ENCODE data around the gene CDC25A.

CDC25A gene

GRCh38 chr3:48140936-48141603, 47.1 kb downstream of the CDC25A start:
- DNase-seq, result no peak

GRCh38 chr3:48140336-48140757, 47.9 kb downstream of the CDC25A start:
- no peak for DNase-seq

GRCh38 chr3:48137425-48137999, 50.7 kb downstream of the CDC25A start:
- no peak for DNase-seq

DNA sequence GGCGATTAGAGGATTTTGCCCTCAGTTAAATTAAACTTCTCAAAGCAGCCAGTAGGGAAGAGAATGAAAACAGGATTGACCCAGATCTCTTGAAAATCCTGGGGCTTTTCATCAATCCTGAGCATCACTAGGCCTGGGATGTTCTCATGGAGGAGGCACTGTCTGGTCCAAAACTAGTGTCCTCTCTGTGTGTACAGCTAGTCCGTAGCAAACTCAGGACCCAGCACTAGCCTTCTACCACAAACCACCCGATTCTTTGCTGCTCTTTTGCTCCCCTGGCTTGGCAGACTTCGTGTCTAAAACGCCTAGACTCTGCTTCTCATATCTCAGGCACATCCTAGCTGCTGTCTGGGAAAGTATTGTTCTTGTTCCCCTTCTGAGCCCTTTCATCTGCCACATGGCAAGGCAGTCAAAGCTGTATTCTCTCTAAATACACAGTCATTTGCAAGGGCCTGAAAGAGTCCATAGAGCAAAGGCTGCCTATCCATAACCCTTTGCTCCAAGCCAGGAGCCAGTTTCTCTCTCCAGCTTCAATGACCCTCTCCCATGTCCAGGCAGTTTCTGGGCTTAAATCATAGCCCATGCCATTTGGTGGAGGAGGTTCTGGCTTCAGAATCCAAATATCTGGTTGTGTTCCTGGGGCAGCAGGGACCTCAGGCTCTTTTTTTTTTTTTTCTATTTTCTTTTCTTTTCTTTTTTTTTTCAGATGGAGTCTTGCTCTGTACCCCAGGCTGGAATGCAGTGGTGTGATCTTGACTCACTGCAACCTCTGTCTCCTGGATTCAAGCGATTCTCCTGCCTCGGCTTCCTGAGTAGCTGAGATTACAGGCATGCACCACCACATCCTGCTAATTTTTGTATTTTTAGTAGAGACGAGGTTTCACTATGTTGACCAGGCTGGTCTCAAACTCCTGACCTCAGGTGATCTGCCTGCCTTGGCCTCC, 52.4 kb downstream of the CDC25A start:
- no peak for DNase-seq

DNA sequence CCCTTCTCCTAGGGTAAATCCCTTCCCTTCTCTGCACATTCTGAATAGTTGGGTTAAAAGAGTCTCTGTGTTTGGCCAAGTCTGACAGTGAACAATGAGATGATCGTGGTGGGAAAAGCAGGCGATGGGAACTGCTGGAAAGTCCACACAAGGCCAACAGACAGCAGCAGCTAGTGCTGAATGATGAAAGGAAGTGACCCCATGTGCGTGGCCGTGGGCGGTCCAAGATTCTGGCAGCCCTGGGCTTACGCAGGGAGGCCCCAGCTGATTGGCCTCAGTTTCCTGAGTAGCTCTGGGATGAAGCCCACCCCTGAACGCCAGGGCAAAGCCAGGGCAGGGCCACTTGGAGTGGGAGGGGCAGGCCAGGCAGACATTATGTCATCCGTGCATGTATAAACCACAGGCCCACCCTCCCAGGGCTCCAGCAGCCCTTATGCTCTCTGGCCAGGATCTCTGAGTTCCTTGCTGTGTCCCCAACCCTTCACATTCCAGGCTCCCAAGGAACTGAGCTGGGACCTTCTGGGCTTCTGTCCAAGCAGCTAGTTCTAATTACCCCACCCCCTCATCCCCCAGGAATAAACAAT, 57.8 kb downstream of the CDC25A start:
- DNase-seq, result no peak

DNA sequence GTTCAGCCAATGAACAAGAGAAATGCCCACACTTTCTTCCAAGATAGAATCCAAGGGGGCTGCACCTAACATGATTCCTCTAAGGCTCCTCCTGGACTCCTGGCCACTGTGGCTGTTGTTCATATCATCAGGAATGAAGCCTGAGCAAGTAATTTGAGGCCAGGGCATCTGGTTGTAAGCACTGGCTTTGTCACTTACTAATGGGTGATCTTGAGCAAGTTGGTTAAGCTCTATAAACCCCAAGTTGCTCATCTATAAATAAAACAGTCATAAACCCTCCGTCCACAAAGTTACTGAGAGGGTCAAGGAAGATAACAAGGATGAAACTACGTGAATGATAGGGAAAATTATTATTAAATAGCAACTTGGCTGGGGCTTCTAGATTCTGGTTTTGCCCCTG, 58.3 kb downstream of the CDC25A start:
- DNase-seq, result no peak

- no peak for DNase-seq
These were observed 59.4 kb downstream of the CDC25A start for GRCh38 chr3:48128774-48129173.

- DNase-seq, result no peak
These were observed 62.2 kb downstream of the CDC25A start for GRCh38 chr3:48125886-48126622.

DNA sequence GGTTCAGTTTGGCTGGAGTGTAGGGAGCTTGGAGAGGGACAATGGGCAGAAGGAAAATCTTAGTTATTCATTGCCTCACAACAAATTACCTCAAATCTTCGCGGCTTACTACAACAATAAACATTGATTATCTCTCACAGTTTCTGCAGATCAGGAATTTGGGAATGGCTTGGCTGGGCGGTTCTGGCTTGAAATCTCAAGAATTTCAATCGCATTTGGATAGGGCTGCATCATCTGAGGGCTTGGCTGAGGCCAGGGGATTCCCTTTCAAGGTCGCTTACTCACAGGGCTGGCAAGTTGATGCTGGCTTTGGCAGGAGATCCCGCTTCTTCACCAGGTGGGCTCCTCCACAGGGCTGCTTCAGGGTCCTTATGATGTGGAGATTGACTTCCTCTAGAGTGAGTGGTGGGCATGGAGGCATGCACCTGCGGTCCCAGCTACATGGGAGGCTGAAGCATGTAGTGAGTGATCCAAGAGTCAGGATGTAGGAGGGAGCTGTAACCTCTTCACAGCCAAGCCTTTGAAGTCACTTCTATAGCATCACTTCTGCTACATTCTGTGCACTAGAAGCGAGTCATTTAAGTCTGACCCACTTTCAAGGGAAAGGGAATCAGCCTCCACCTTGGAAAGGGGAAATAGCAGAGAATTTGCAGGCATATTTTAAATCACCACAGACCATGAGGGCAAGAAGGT, 63.1 kb downstream of the CDC25A start:
- DNase-seq, result no peak

- no peak for DNase-seq
These were observed 64.9 kb downstream of the CDC25A start for GRCh38 chr3:48123346-48123745.

DNA sequence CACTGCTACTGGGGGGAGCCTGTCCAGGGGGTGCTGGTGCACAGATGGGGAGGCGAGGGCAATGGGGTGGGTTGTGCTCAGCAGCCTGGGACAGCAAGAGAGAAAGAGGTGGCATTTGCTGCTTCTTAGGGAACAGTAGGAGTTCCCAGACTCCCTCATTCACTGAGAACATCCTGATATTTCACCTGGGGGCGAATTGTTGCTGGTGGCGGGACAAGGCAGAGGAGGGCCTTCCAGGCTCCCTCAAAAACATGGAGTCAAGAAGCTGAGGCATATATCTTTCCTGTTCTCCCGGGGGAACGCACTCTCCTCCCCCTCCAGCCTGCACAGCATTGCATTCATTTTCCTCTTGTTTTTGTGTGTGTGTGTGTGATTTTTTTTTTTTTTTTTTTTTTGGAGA, 65.7 kb downstream of the CDC25A start:
- DNase-seq, result no peak

- DNase-seq, result no peak
These were observed 68.0 kb downstream of the CDC25A start for GRCh38 chr3:48120223-48120622.

GRCh38 chr3:48119505-48120193, 68.6 kb downstream of the CDC25A start:
- no peak for DNase-seq

DNA sequence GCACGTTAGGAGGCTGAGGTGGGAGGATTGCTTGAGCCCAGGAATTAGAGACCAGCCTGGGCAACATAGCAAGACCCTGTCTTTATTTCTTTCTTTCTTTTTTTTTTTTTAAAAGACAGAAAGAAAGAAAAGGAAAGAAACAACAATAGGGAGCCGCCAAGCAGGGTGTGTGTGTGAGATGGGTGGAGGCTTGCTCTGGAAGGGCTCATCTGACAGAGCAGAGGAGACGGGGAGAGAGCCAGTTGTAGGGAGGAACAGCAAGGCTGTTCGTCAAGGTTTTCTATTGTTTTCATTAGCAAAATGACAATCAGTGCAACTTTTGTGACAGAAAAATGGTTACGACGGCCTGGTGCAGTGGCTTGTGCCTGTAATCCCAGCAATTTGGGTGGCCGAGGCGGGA, 69.3 kb downstream of the CDC25A start:
- no peak for DNase-seq

GRCh38 chr3:48118322-48118721, 69.9 kb downstream of the CDC25A start:
- DNase-seq, result no peak

DNA sequence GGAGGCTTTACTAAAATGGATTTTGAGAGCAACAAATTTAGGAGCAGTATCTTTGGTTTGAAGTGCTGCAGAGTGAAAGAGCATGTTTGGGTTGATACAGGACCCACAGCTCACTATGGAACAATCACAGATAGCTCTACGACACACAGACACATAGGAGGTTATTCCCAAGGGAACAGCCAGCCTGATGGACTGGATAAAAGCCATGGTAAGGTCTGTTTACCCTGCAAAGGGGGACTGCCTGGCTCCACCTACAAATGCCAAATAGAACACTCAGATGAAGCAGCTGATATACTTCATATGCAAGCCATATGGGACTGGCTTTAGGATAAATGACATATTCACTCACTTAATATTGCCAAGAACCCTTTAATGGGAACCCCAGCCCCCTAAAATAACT, 75.4 kb downstream of the CDC25A start:
- no peak for DNase-seq

- DNase-seq, result peak; percentile 53
These were observed 76.0 kb downstream of the CDC25A start for GRCh38 chr3:48112108-48112791.

DNA sequence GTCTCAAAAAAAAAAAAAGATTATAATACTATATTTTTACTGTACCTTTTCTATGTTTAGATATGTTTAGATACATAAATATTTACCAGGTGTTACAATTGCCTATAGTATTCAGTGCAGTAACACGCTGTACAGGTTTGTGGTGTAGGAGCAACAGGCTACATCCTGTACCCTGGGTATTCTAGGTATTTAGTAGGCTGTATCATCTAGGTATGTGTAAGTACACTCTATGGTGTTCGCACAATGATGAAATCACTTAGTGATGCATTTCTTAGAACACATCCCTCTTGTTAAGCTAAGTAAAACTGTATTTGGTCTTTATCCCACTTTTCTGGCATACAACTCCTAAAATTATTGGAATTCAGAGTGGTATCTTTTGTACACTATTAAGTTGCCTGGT, 77.8 kb downstream of the CDC25A start:
- DNase-seq, result no peak

- no peak for DNase-seq
These were observed 81.0 kb downstream of the CDC25A start for GRCh38 chr3:48107227-48107626.

Measured in stimulated activated CD8-positive, alpha-beta memory T cell treated with anti-CD3 and anti-CD28 coated beads, Interleukin-4, amount 100 ng/mL, for 48 hours (primary cell).